ENCODE data around the gene CD68.

The CD68 gene

DNA sequence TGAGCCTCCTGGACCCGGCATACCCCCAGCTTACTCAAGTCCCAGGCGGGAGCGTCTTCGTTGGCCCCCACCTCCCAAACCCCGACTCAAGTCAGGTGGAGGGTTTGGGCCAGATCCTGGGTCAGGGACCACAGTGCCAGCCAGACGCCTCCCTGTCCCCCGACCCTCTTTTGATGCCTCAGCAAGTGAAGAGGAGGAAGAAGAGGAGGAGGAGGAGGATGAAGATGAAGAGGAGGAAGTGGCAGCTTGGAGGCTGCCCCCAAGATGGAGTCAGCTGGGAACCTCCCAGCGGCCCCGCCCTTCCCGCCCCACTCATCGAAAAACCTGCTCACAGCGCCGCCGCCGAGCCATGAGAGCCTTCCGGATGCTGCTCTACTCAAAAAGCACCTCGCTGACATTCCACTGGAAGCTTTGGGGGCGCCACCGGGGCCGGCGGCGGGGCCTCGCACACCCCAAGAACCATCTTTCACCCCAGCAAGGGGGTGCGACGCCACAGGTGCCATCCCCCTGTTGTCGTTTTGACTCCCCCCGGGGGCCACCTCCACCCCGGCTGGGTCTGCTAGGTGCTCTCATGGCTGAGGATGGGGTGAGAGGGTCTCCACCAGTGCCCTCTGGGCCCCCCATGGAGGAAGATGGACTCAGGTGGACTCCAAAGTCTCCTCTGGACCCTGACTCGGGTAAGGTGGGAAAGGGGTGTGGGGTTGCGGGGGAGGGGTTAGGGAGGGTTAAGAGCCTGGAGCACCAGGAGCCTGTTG, 16.1 kb upstream of the CD68 start:
- peak overlapping the region; percentile 82 for H3K4me3 ChIP-seq (ENCODE audit: control insufficient read depth, low read depth, low read length)
- DNase-seq (ENCODE audit: low read depth) = no peak
- TF ChIP-seq, protein P1, sequence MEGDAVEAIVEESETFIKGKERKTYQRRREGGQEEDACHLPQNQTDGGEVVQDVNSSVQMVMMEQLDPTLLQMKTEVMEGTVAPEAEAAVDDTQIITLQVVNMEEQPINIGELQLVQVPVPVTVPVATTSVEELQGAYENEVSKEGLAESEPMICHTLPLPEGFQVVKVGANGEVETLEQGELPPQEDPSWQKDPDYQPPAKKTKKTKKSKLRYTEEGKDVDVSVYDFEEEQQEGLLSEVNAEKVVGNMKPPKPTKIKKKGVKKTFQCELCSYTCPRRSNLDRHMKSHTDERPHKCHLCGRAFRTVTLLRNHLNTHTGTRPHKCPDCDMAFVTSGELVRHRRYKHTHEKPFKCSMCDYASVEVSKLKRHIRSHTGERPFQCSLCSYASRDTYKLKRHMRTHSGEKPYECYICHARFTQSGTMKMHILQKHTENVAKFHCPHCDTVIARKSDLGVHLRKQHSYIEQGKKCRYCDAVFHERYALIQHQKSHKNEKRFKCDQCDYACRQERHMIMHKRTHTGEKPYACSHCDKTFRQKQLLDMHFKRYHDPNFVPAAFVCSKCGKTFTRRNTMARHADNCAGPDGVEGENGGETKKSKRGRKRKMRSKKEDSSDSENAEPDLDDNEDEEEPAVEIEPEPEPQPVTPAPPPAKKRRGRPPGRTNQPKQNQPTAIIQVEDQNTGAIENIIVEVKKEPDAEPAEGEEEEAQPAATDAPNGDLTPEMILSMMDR (IDR thresholded peaks at IDR 0.05; ENCODE audit: control insufficient read depth, insufficient read depth, low read depth, low read length, missing control alignments) = no peak

GRCh38 chr17:7569571-7569970, 9.9 kb upstream of the CD68 start:
- DNase-seq (ENCODE audit: low read depth) = no peak
- H3K4me3 ChIP-seq (ENCODE audit: control insufficient read depth, low read depth, low read length) = no peak overlapping the region
- TF ChIP-seq, protein P1 (IDR thresholded peaks at IDR 0.05; ENCODE audit: control insufficient read depth, insufficient read depth, low read depth, low read length, missing control alignments) = no peak

- no peak for DNase-seq (ENCODE audit: low read depth)
- TF ChIP-seq, protein P1 (IDR thresholded peaks at IDR 0.05; ENCODE audit: control insufficient read depth, insufficient read depth, low read depth, low read length, missing control alignments) = no peak
- H3K4me3 ChIP-seq (ENCODE audit: control insufficient read depth, low read depth, low read length) = no peak overlapping the region
These were observed 9.1 kb upstream of the CD68 start for GRCh38 chr17:7570351-7570750.

GRCh38 chr17:7572338-7572587, 7.2 kb upstream of the CD68 start:
- DNase-seq (ENCODE audit: low read depth) = no peak
- peak overlapping the region; percentile 55 for H3K4me3 ChIP-seq (ENCODE audit: control insufficient read depth, low read depth, low read length)
- TF ChIP-seq, protein P1 (IDR thresholded peaks at IDR 0.05; ENCODE audit: control insufficient read depth, insufficient read depth, low read depth, low read length, missing control alignments) = no peak

- H3K4me3 ChIP-seq (ENCODE audit: control insufficient read depth, low read depth, low read length) = peak overlapping the region; percentile 75
- TF ChIP-seq, protein P1 (IDR thresholded peaks at IDR 0.05; ENCODE audit: control insufficient read depth, insufficient read depth, low read depth, low read length, missing control alignments) = no peak
- DNase-seq (ENCODE audit: low read depth) = peak; percentile 97
These were observed 6.7 kb upstream of the CD68 start for GRCh38 chr17:7572588-7573323.

DNA sequence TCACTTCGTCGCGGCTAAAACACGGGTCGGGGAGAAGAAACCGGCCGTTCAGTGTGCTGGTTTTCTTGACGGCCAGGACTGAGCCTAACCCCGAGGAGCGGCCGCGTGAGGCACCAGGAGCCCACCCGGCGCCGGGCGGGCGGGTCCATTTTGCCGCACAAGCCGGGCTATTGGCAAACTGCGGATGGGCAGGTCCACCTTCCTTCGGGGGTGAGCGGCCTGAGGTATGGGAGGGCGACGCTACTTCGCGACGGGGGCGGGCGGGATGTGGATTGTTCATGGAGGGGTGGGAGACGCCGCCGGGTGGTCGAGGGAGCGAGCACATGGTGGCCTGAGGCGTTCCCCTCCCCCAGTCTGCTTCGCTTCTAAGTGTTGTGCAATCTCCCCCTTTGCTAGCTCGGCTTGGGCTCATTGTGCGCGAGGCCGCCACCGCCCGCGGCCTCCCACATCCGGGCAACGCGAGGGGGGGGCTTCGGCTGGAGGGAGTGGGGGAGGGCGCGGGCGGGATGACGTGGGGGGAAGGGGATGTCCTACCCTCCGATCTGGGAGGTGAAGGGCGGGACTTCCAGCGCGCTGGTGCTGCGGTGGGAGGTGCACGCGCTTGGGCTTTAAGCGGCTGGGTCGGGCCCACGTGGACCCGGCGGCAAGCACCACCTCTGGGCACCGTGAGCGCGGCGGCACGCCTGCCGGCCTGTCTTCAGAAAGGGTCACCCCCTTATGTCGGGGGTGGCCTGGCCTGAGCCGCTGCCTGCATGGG, 5.9 kb upstream of the CD68 start:
- DNase-seq (ENCODE audit: low read depth) = peak; percentile 71
- H3K4me3 ChIP-seq (ENCODE audit: control insufficient read depth, low read depth, low read length) = peak overlapping the region; percentile 75
- TF ChIP-seq, protein P1 (IDR thresholded peaks at IDR 0.05; ENCODE audit: control insufficient read depth, insufficient read depth, low read depth, low read length, missing control alignments) = no peak

Measured in AG09309 (cell line).